Subcutaneous adipose tissue (tissue), 4 donors: ENCODE data around the gene F8A3. TPM values are rescaled to one million over a fixed set of nuclear protein-coding genes. Genes with fewer than 3 reads are reported as not detected.
"Not testable (repeated sequence)": the region's sequence is repeated elsewhere in the genome, so short reads cannot be mapped to it uniquely, and the experiment has no call there.

Experiments
- small RNA-seq: library from RNA; depleted of rRNA; stranded (forward); fragments of <200 nt; gene quantifications from one replicate; pipeline ENCODE3, GENCODE V24; 2016
- total RNA-seq, 4 donors: library from RNA; depleted of rRNA; stranded (reverse); fragments of >200 nt; gene quantifications; one replicate each; pipeline ENCODE4 v1.1.0, GENCODE V29; 2016
- TF ChIP-seq, protein P1 (sequence below): fragments of 450-650 bp; IDR thresholded peaks from one replicate; pipeline ENCODE4 v1.5.1; 2016; ENCODE audit warnings: low read depth, mild to moderate bottlenecking, control low read depth, antibody characterized with exemption, moderate library complexity

Gene F8A3
- 10 to 100 TPM in 2 of 4 donors, 1 to 10 TPM in 2; 4.7 to 37.7 (median 10.2) TPM for total RNA-seq

DNA sequence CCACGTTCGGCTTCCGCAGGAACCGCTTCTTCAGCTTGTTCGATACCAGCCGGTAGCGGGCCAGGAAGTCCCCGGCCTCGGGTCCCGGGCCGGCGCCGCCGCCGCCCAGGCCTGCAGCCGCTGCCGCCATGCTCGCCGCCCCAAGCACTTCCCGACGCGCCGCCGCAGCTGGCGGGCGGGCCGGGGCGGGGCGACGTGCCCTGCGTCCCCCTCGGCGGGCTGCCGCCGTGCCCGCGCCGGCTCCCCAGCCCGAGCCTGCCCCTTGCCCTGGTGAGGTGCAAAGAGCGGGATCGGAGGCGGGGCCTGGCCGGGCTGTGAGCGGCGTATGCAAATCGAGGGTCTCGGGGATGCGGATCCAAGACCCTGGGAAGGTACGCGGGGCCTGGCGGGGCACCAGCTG is at the start of gene F8A3:
F8A3 (minus strand) TSS at position 150 of the 400 bp plus-strand sequence; CDS start at position 130, 20 bp downstream.
- TF ChIP-seq, protein P1, sequence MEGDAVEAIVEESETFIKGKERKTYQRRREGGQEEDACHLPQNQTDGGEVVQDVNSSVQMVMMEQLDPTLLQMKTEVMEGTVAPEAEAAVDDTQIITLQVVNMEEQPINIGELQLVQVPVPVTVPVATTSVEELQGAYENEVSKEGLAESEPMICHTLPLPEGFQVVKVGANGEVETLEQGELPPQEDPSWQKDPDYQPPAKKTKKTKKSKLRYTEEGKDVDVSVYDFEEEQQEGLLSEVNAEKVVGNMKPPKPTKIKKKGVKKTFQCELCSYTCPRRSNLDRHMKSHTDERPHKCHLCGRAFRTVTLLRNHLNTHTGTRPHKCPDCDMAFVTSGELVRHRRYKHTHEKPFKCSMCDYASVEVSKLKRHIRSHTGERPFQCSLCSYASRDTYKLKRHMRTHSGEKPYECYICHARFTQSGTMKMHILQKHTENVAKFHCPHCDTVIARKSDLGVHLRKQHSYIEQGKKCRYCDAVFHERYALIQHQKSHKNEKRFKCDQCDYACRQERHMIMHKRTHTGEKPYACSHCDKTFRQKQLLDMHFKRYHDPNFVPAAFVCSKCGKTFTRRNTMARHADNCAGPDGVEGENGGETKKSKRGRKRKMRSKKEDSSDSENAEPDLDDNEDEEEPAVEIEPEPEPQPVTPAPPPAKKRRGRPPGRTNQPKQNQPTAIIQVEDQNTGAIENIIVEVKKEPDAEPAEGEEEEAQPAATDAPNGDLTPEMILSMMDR: not testable (repeated sequence)

DNA sequence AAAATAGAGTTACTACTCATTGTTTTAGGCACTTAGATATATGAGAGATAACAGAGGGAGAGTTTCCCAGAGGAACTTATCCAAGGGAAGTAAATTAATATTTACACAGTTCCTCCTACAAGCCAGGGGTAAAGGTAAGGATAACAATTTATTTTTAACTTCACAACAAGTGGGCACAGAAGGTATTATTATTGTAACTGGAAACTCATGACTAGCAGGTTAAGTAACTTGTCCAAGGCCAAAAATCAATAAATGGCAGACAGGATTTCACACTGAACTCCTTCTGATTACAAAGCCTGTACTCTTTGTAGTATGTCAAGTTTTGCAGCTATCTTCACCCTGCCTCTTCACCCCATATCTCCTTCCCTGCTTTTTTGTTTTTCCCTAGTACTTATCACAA is 46.9 kb upstream of the F8A3 start:
- TF ChIP-seq, protein P1: no peak

DNA sequence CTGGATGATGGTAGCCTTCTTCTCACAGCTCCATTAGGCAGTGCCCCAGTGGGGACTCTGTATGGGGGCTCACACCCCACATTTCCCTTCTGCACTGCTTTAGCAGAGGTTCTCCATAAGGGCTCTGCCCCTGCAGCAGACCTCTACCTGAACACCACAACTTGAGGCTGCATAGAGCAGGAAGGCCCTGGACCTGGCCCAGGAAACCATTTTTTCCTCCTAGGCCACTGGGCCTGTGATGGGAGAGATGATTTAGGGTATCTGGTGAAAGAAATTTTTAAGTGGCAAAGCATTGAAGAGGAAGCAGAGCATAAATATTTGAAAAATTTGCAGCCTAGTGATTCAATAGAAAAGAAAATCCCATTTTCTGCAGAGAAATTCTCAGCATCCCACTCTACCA is 17.3 kb downstream of the F8A3 start:
- TF ChIP-seq, protein P1: no peak

DNA sequence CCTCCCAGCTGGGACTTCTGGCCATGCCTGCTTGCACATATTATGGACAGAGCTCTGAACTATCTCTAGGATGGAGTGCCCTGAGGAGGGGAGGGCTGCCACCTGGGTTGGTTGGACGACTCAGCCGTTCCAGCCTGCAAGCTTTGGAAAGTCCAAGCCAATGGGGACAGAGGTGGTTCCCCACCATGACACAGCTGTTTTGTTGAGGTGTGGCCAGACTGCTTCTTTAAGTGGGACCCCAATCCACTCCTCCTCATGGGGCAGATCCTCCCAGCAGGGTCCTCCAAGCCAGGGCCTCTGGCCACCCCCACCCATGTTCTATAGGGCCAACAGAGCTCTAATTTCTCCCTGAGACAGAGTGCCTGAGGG is 22.7 kb downstream of the F8A3 start:
- TF ChIP-seq, protein P1: no peak

DNA sequence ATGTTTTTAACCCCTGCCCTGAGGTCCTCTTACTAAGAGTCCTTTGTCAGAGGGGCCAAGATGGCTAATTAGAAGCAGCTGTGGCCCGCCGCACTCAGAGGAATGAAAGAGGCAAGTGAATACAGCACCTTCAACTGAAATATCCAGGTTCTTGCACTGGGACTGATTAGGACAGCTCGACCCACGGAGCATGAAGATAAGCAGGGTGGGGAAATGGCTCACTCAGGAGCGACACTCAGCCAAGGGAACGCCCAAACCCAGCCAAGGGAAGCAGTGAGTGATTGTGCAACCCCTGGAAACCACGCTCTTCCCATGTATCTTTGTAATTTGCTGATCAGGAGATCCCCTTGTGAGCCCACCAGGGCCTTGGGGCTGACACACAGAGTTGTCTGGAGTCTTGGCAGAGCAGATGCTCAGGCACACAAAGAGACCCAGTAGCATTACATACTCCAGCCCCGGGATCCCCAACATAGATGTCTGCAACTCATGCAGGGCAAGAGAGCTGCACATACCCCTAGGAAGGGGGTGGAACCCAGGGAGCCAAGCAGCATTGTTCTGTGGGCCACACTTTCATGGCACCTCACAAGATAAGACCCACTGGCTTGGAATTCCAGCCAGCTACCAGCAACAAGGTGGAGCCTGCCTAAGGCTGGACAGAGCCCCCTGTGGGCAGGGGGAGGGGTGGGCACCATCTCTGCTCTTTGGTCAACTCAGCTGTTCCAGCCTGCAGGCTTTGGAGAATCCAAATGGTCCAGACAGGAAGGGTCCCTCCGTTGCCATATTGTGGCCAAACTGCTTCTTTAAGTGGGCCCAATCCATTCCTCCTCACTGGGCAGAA is 23.3 kb downstream of the F8A3 start:
- TF ChIP-seq, protein P1: no peak

DNA sequence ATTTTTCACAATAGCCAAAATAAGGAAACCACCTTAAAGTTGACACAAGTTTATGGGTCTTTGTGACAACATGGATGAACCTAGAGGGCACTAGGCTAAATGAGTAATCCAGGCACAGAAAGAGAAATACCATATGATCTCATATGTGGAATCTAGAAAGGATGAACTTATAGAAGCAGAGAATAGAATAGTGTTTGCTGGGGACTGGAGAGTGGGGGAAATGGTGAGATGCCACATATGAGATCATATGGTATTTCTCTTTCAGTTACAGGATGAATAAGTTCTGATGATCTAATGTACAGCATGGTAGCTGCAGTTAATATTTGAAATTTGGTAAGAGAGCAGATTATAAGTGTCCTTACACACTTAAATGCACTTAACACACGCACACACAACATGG is 40.7 kb downstream of the F8A3 start:
- TF ChIP-seq, protein P1: no peak

Small RNA genes lying within 50 kb of the gene (small RNA-seq; reads per million reads assigned to genes)
- not detected for gene MIR1184-3

Other genes starting within 250 kb of the F8A3 start
- 10 to 100 TPM; 21.9 to 44.3 (median 26.8) TPM for gene VBP1, start 242.2 kb downstream of the F8A3 start, total RNA-seq
- gene RAB39B, start 194.1 kb downstream of the F8A3 start, total RNA-seq: under 1 TPM in 2 of 4 donors, not detected in 2; 0.49 to 0.51 TPM
- gene CLIC2, start 124.0 kb downstream of the F8A3 start, total RNA-seq: 10 to 100 TPM; 21.3 to 32.8 (median 27.9) TPM
- gene F8A2, start 76.5 kb downstream of the F8A3 start, total RNA-seq: 1 to 10 TPM in 1 of 4 donors, not detected in 3; 2.0 TPM
- 1 to 10 TPM; 1.4 to 4.3 (median 1.5) TPM for gene SPRY3, start 154.0 kb upstream of the F8A3 start, total RNA-seq
- 10 to 100 TPM; 23.3 to 32.0 (median 26.0) TPM for gene TMLHE, start 154.3 kb upstream of the F8A3 start, total RNA-seq